Mesendoderm (in vitro differentiated cells): ENCODE measurements around the gene RAPGEF5.

Experiments
- DNase-seq: peaks from one replicate; pipeline ENCODE4 v3.0.0; 2013
- H2AK5ac ChIP-seq: 2 replicates; pipeline ENCODE4 v1.6.1; 2013; ENCODE audit warnings: low read length, inconsistent platforms
- H2BK120ac ChIP-seq: 2 replicates; pipeline ENCODE4 v1.6.1; 2013; ENCODE audit warnings: low read depth, mild to moderate bottlenecking, low read length, moderate library complexity, mixed read lengths
- H2BK15ac ChIP-seq: replicated peaks from 2 replicates; pipeline ENCODE4 v1.6.1; 2013; ENCODE audit warnings: low read depth, mild to moderate bottlenecking, moderate library complexity
- H2BK5ac ChIP-seq: 2 replicates; pipeline ENCODE4 v1.6.1; 2013; ENCODE audit warnings: low read length, inconsistent platforms
- H3K18ac ChIP-seq: 2 replicates; pipeline ENCODE4 v1.6.1; 2013; ENCODE audit warnings: mild to moderate bottlenecking, low read length, mixed read lengths
- H3K23ac ChIP-seq: one replicate; pipeline ENCODE4 v1.6.1; 2013; ENCODE audit warnings: low read length
- H3K27ac ChIP-seq: 2 replicates; pipeline ENCODE4 v1.5.1; 2013; ENCODE audit warnings: low read depth, mild to moderate bottlenecking, inconsistent platforms, low read length, moderate library complexity
- H3K27me3 ChIP-seq: 2 replicates; pipeline ENCODE4 v1.6.1; 2013; ENCODE audit warnings: low read length, control low read depth, mild to moderate bottlenecking, inconsistent platforms; ENCODE audit not compliant: insufficient read depth, poor library complexity
- H3K36me3 ChIP-seq: 2 replicates; pipeline ENCODE4 v1.6.1; 2013; ENCODE audit warnings: low read length, inconsistent platforms; ENCODE audit not compliant: control insufficient read depth, insufficient read depth
- H3K4ac ChIP-seq: one replicate; pipeline ENCODE4 v1.6.1; 2013; ENCODE audit warnings: low read depth, mild to moderate bottlenecking, low read length, moderate library complexity
- H3K4me1 ChIP-seq: 2 replicates; pipeline ENCODE4 v1.6.1; 2013; ENCODE audit warnings: low read depth, low read length, inconsistent platforms; ENCODE audit not compliant: control insufficient read depth
- H3K4me2 ChIP-seq: 2 replicates; pipeline ENCODE4 v1.6.1; 2013; ENCODE audit warnings: low read length
- H3K4me3 ChIP-seq: 2 replicates; pipeline ENCODE4 v1.5.1; 2013; ENCODE audit warnings: mild to moderate bottlenecking, low read length
- H3K56ac ChIP-seq: one replicate; pipeline ENCODE4 v1.6.1; 2013; ENCODE audit warnings: low read length
- H3K79me1 ChIP-seq: 2 replicates; pipeline ENCODE4 v1.6.1; 2013; ENCODE audit warnings: low read length, inconsistent platforms
- H3K79me2 ChIP-seq: 2 replicates; pipeline ENCODE4 v1.6.1; 2013; ENCODE audit warnings: mild to moderate bottlenecking, low read length; ENCODE audit not compliant: control insufficient read depth, insufficient read depth
- H3K9ac ChIP-seq: 2 replicates; pipeline ENCODE4 v1.6.1; 2013; ENCODE audit warnings: low read length, inconsistent platforms
- H4K5ac ChIP-seq: one replicate; pipeline ENCODE4 v1.6.1; 2013; ENCODE audit warnings: low read length
- H4K8ac ChIP-seq: one replicate; pipeline ENCODE4 v1.6.1; 2013; ENCODE audit warnings: low read depth, mild to moderate bottlenecking, control low read depth, low read length, moderate library complexity
- WGBS: extraction: QIAGEN DNeasy Blood & Tissue Kit; methylation state at CpG from one replicate; pipeline ENCODE4 v1.1.7; 2013; ENCODE audit warnings: low lambda C conversion rate, missing lambda C conversion rate; ENCODE audit not compliant: insufficient coverage; ENCODE audit errors: extremely low coverage; 5-methylcytosine and 5-hydroxymethylcytosine counted together

RAPGEF5 gene

DNA sequence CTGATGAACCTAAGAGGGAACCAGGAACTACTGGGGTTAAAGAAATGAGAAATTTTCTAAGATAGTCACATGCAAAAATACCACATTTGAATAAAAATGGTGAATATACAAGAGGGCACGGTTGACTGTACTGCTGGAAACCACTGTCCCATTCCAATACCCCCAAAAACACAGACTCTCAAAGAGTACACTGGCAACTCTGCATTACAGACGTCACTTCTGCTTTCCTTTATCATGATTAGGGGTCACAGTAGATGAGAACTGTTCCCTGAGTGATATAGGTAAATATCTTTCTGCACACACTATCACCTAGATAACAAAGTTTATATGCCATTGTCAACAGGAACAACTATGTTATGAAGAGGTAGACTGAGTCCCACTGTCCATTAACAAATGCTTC lies 69.5 kb downstream of the RAPGEF5 start:
- Histone ChIP-seq H3K56ac (no peak overlapping the region), H3K4me3 (no peak overlapping the region), H3K9ac (no peak overlapping the region), H3K4me2 (no peak overlapping the region), H3K4me1 (no peaks in the 10 kb centered on the region), H4K5ac (no peak overlapping the region), H3K4ac (no peak overlapping the region), H2AK5ac (no peak overlapping the region), H2BK120ac (no peak overlapping the region), H3K27ac (no peak overlapping the region), H4K8ac (no peak overlapping the region), H3K23ac (no peak overlapping the region), H3K79me1 (no peaks in the 10 kb centered on the region), H3K79me2 (no peaks in the 10 kb centered on the region), H3K36me3 (no peaks in the 10 kb centered on the region), H2BK15ac (no peak overlapping the region), H3K18ac (no peak overlapping the region), H3K27me3 (no peaks in the 10 kb centered on the region), H2BK5ac (no peak overlapping the region)
- WGBS, result no CpG with 5 or more reads among the region's 2 CpGs
- DNase-seq, result no peak

DNA sequence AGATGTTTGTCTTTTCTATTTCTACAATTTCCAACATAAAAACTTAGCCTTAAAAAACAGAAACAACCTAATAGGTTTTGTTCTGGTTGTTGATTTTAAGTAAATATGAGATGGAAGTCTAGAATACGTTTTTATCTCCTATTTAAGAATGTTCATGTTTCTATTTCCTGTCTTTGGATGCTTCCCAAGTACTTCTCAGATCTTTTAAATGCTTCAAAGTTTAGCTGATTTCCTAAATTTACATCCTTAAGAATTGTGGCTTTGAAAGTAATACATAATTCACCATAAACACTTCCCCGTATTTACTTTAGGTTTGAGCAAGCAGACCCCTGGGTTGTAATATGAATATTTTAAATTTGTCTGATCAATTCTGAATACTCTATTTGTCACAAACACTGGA lies 70.5 kb downstream of the RAPGEF5 start:
- no peak overlapping the region for H3K4me3 ChIP-seq
- DNase-seq, result no peak
- no peaks in the 10 kb centered on the region for H3K27me3 ChIP-seq
- WGBS, result no CpG with 5 or more reads among the region's 2 CpGs
- no peak overlapping the region for H3K4ac ChIP-seq
- H3K4me2 ChIP-seq, result no peak overlapping the region
- H3K23ac ChIP-seq, result no peak overlapping the region
- H3K4me1 ChIP-seq, result no peaks in the 10 kb centered on the region
- H4K5ac ChIP-seq, result no peak overlapping the region
- no peak overlapping the region for H3K27ac ChIP-seq
- H3K79me2 ChIP-seq, result no peaks in the 10 kb centered on the region
- H2BK5ac ChIP-seq, result no peak overlapping the region
- H3K9ac ChIP-seq, result no peak overlapping the region
- H3K18ac ChIP-seq, result no peak overlapping the region
- no peak overlapping the region for H3K56ac ChIP-seq
- no peak overlapping the region for H2AK5ac ChIP-seq
- no peak overlapping the region for H4K8ac ChIP-seq
- no peaks in the 10 kb centered on the region for H3K79me1 ChIP-seq
- H3K36me3 ChIP-seq, result no peaks in the 10 kb centered on the region
- H2BK15ac ChIP-seq, result no peak overlapping the region
- H2BK120ac ChIP-seq, result no peak overlapping the region

- H3K4me1 ChIP-seq, result no peaks in the 10 kb centered on the region
- no peak overlapping the region for H3K18ac ChIP-seq
- H3K27ac ChIP-seq, result no peak overlapping the region
- no peak for DNase-seq
- H4K5ac ChIP-seq, result no peak overlapping the region
- no peak overlapping the region for H3K4me3 ChIP-seq
- H3K79me2 ChIP-seq, result no peaks in the 10 kb centered on the region
- H3K36me3 ChIP-seq, result no peaks in the 10 kb centered on the region
- H2BK5ac ChIP-seq, result no peak overlapping the region
- no peak overlapping the region for H2BK15ac ChIP-seq
- H4K8ac ChIP-seq, result no peak overlapping the region
- no peak overlapping the region for H3K4ac ChIP-seq
- H3K4me2 ChIP-seq, result no peak overlapping the region
- no peak overlapping the region for H3K9ac ChIP-seq
- no peak overlapping the region for H3K56ac ChIP-seq
- H3K79me1 ChIP-seq, result no peaks in the 10 kb centered on the region
- WGBS, result no CpG with 5 or more reads among the region's 2 CpGs
- no peaks in the 10 kb centered on the region for H3K27me3 ChIP-seq
- no peak overlapping the region for H2BK120ac ChIP-seq
- H2AK5ac ChIP-seq, result no peak overlapping the region
- no peak overlapping the region for H3K23ac ChIP-seq
Measured at GRCh38 chr7:22281481-22281880, 75.5 kb downstream of the RAPGEF5 start.

DNA sequence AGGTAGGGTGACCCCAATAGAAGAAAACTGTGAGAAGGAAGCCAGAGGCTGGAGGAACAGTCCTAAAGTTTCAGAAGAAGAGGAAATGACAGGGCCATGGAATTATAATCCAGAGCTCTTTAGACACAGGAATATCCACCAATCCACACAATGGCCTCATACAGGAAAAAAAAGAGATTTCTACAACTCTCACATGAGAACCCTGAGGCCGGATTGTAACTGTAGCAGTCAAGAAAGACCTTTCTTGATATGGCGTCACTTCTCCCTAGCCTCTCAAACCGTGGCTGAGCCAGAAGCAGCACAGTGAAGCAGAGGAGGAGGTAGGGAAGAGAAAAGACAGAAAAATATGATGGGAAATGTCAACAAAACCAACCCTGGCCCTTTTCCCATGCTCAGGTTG lies 76.9 kb downstream of the RAPGEF5 start:
- no peaks in the 10 kb centered on the region for H3K79me1 ChIP-seq
- H3K36me3 ChIP-seq, result no peaks in the 10 kb centered on the region
- H2AK5ac ChIP-seq, result no peak overlapping the region
- H3K4ac ChIP-seq, result no peak overlapping the region
- H3K9ac ChIP-seq, result no peak overlapping the region
- H2BK120ac ChIP-seq, result no peak overlapping the region
- no peak overlapping the region for H3K56ac ChIP-seq
- no peak overlapping the region for H3K27ac ChIP-seq
- no peak overlapping the region for H4K8ac ChIP-seq
- no peak overlapping the region for H4K5ac ChIP-seq
- no peaks in the 10 kb centered on the region for H3K79me2 ChIP-seq
- H2BK15ac ChIP-seq, result no peak overlapping the region
- H3K4me3 ChIP-seq, result no peak overlapping the region
- H2BK5ac ChIP-seq, result no peak overlapping the region
- no peaks in the 10 kb centered on the region for H3K4me1 ChIP-seq
- no peak overlapping the region for H3K18ac ChIP-seq
- no peak overlapping the region for H3K23ac ChIP-seq
- no CpG with 5 or more reads among the region's 3 CpGs for WGBS
- no peaks in the 10 kb centered on the region for H3K27me3 ChIP-seq
- no peak for DNase-seq
- no peak overlapping the region for H3K4me2 ChIP-seq

DNA sequence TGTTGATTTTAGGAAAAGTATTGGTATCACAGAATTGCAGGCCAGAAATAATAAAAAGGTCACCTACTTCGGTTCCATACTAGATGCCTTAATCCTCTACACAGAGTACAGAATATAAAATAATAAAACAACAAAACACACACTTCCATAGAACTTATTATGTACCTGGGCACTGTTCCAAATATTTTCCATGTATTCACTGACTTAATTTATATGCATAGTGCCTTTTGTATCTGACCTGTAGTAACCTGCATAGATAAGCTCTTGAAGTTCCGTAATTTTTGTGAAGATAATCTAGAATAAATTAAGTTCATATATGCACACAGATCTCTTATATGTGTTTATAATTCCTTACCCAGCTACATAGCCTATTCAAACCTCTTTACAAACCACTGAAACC lies 78.3 kb downstream of the RAPGEF5 start:
- H4K5ac ChIP-seq, result no peak overlapping the region
- no peak overlapping the region for H3K56ac ChIP-seq
- no peak overlapping the region for H3K18ac ChIP-seq
- no peak overlapping the region for H3K4ac ChIP-seq
- DNase-seq, result no peak
- no peak overlapping the region for H3K4me3 ChIP-seq
- H4K8ac ChIP-seq, result no peak overlapping the region
- H3K23ac ChIP-seq, result no peak overlapping the region
- H3K27ac ChIP-seq, result no peak overlapping the region
- no peaks in the 10 kb centered on the region for H3K79me2 ChIP-seq
- H3K36me3 ChIP-seq, result no peaks in the 10 kb centered on the region
- no peak overlapping the region for H3K4me2 ChIP-seq
- WGBS, result no CpG with 5 or more reads among the region's 2 CpGs
- no peak overlapping the region for H2BK5ac ChIP-seq
- H2BK120ac ChIP-seq, result no peak overlapping the region
- no peaks in the 10 kb centered on the region for H3K4me1 ChIP-seq
- no peaks in the 10 kb centered on the region for H3K27me3 ChIP-seq
- no peak overlapping the region for H2BK15ac ChIP-seq
- H3K79me1 ChIP-seq, result no peaks in the 10 kb centered on the region
- no peak overlapping the region for H3K9ac ChIP-seq
- no peak overlapping the region for H2AK5ac ChIP-seq

DNA sequence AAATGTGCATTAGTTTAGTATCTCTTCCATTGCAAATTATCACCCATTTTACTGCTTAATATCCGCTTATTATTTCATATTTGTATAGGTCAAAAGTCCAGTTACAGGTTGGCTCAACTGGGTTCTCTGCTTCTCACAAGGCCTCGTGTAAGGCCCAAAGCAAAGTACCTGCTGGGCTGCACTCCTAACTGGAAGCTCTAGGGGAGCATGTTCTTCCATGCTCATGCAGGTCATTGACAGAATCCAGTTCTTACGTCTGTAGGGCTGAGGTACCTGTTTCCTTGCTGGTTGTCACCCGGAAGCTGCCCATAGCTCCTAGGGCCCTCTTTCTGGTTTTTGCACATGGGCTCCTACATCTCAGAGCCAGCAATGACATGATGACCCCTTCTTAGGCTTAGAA lies 79.6 kb downstream of the RAPGEF5 start:
- Histone ChIP-seq H3K4me3 (no peak overlapping the region), H2BK120ac (no peak overlapping the region), H3K56ac (no peak overlapping the region), H3K27me3 (no peaks in the 10 kb centered on the region), H3K9ac (no peak overlapping the region), H3K23ac (no peak overlapping the region), H3K79me2 (no peaks in the 10 kb centered on the region), H3K36me3 (no peaks in the 10 kb centered on the region), H4K5ac (no peak overlapping the region), H3K27ac (no peak overlapping the region), H3K18ac (no peak overlapping the region), H2BK5ac (no peak overlapping the region), H3K79me1 (no peaks in the 10 kb centered on the region), H2BK15ac (no peak overlapping the region), H3K4me1 (no peaks in the 10 kb centered on the region), H4K8ac (no peak overlapping the region), H3K4me2 (no peak overlapping the region), H2AK5ac (no peak overlapping the region), H3K4ac (no peak overlapping the region)
- peak; percentile 18 for DNase-seq
- no CpG with 5 or more reads among the region's 4 CpGs for whole genome bisulfite sequencing
